GM18909 (cell line): ENCODE data around the gene DCHS2.

Experiments
- ATAC-seq: cut with Tn5 transposase; IDR thresholded peaks from one replicate; pipeline ENCODE4 v1.9.1; 2021; ENCODE audit warnings: mild to moderate bottlenecking; ENCODE audit not compliant: unreplicated experiment, poor library complexity

DCHS2 gene

DNA sequence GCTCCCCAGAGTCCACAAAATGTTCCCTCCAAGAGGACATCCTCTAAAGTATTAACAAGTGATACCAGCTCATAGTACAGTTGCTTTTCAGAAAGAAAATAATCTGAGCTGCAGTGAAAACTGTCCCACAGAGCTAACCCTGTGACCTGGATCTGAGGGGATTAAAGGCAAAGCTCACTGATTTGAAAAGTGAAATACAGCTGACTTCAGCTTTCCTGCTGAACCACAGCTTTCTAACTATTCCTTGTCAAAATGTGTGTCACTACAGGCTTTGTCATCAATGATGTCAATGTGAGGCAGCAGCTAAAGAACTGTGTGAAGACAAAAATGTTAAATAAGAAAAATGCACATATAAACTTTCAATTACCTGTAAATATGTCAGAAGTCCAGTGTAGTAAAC, 36.9 kb downstream of the DCHS2 start:
- no peak for ATAC-seq

DNA sequence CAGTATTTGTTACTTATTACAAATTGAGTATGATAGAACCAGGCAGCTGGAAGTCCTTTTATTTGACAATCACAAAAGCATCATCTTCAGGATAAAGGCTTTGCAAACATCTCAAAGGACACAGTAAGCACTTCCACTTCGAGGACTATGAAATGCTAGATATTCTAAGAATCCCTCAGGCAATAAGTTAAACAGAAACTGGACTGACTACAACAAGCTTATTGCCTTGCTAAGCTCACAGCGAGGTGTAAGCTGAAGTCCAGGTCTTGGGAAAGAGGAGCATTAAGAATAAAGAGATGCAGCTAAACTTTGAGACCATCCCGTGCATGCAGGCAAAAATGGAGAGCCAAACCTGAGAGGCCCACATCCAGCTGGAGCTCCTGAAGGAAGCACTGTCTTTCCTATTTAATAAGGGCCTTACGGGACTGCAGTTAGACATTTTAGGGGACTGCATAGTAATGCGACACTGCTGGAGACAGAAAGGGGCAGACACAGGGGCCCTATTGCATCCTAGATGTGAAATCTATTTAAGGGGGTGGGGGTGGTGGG, 38.7 kb downstream of the DCHS2 start:
- ATAC-seq: no peak

DNA sequence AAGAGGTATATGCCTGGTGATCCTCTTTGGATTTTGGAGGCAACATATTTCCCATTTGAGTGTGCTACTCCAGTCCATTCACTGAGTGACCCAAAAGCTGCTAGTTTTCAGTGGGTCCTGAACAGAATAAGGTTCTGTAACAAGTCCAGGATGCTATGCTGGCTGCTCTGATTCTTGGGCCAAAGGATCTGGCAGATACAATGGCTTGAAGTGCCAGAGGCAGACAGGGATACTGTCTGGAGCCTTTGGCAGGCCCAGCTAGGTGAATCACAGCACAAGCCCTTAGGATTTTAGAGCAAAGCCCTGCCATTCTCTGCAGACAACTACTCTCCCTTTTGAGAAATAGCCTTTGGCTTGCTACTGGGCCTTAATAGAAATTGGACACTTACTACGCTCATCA, 40.6 kb downstream of the DCHS2 start:
- ATAC-seq: no peak

DNA sequence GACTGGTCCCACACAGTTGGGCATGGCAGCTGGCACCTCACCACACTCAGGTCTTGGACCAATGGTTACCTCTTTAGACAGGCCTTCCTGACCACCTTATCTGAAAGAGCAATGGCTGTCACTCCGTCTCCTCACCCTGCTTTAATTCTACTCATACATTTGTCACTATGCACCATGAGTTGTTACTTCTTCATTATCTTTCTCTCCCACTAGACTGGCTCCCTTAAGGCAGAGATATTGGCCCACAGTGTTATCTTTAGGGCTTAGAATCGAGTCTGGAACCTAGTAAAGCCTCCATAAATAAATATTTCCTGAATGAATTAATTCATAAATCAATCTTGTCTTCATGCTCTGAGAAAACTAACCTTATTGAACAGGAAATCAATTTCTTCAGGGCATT, 46.6 kb downstream of the DCHS2 start:
- ATAC-seq: no peak

DNA sequence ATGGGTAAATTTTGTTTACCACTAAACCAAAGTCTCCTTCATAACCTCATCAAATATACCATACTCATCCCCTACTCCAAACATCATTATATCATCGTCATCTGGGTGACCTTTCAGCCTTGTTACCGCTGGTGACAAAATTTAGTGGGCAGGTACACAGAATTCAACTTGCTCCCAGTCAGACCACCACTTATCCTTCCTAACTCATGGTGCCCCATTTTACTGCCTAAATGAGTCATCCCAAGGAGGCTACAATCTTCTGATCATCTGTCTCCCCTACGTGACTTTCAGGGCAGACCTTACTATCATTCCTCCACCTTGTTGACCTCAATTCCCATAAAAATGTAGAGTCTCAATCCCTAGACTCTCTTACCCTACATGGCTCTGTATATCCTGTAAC, 49.6 kb downstream of the DCHS2 start:
- ATAC-seq: no peak

DNA sequence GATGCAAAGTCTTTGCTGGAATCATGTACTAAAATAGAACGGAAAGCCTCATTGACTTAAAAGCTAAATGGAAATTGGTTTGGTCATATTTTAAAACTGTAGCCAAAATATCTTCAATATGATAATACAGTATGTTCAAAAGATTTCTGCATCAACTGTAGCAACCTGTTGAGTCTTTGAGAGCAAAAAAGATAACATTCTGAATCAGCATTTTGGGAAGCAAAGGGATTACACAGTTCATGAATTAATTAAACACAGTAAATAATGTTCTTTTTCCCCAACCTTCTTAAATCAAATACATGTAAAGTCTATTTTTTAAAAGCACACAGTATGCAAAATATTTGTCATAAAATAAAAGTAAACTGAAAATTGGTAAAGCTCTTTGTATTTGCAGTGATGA, 50.5 kb downstream of the DCHS2 start:
- ATAC-seq: no peak

DNA sequence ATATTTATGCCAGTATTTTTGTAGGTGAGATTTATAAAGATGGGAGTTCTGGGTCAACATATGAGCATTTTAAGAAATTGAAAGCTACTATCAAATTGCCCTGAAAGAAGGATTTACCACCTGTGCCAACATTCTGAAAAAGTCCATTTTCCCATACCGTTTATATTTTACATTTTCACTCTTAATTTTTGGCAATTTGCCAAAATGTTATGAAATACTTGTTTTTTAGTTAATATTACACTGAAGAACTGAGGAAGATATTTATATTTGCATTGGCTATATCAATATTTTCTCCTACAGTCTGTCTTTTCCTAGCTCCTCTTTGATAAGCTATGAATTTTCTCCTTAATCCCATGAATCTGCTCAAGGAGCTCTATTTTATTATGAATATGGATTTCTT, 52.4 kb downstream of the DCHS2 start:
- no peak for ATAC-seq

DNA sequence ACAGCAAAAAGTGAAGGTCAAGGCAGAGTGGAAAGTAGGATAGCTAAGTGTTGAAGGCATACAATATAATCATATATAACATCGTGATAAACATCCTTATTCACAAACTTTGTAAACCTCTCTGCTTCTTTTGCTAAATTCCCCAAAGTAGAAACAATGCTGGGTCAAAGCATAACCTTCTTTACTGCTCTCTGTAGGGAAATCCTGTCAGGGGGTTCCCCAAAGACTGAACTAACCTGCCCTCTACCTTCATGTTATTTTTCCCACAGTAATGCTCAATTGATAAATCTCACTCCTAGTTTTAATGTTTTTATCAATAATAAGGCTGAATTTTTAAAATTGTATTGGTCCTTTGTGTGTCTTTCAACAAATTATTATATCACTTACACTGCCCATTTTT, 55.7 kb downstream of the DCHS2 start:
- no peak for ATAC-seq

DNA sequence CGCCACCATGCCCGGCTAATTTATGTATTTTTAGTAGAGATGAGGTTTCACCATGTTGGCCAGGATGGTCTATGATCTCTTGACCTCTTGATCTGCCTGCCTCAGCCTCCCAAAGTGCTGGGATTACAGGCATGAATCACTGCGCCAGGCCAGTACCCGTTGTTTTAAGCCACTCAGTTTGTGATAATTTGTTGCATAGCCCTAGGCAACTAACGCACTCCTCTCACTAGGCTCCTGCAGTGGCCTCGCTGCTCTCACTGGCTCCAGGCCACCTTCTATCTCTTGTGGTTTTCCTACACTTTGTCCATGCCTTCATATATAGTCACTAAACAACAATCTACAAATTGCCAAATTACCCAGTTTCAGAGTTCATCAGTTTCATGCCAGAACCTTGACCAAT, 58.1 kb downstream of the DCHS2 start:
- ATAC-seq: no peak

DNA sequence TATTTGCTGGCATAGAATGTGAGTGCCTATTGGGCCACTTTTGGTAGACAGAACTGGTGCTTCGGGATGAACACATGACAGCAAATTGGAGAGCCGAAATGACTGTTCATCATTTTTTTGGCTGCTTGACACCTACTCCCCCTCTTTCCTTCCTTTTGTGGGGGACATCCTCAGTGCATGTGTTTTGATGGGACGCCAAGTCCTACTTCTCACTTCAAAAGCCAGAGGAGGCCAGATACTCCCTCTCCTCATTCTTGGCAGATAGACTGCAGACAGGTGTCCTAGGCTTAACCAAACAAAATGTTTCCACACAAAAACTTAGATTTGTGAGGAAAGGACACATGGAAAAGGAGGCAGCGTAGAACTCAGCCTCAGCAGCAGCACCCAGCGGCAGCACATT, 62.4 kb downstream of the DCHS2 start:
- no peak for ATAC-seq

DNA sequence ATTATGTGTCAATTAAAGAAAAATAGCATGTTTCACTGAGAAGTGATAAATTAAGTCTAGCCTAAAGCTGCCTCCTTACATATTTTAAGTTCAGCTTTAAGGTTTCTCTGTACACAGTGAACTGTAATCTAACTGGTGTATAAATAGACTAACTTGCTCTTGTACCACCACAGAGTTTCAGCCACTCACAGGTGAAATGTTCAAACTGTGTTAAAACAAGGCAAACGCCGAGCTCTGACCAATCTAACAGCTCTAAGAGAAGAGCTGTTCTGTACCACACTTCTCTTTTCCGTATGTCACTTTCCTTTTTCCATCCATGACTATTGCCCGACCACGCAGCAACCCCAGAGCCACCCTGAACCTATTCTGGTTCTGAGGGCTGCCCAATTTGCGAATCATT, 64.5 kb downstream of the DCHS2 start:
- ATAC-seq: no peak

DNA sequence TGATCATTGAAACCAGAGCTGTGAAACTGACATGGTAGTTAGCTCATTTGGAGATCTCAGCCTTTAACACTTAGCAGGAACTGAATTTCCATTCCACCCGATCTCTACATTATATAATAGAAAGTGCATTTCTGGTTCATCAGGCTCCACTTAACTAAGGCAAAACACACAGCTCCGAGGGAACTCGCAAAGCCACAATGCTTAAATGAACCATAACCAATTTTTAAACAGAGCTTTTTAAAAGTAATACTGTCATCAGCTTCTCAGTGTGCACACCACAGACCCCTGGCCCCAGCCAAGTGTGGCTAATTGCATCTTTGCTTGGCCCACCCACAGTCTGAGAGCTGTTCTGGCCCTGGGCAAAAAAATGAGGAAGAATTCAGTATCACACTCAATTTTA, 66.1 kb downstream of the DCHS2 start:
- no peak for ATAC-seq

DNA sequence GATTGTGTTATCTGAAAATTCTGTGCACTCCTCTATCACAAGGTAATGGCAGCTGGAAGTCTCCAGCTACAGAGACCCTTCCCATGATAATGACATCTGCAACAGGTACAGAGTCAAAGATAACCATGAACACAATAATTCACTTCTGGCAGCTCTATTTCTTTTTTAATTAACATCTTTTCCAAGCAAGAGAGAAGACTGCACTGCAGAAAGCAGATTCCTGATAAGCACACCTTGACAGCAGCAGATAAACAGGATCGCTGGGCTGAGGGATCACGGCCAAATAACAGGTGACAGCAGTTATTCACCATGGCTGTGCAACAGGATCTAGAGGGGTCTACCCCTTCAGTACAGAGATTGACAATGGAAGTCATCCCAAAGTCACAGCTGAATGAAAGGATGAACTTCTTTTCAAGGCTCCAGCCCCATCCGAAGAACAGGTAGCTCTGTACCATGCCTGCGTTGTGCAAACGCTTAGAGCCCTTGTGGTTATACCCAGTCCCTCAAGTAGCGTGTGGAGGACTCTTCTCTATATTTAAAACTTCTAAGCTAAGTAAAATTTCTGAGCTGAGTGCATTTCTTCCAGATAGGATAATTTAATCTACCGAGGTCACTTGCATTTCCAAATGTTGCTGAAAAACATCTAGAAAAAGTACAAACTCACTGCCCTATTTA, 66.7 kb downstream of the DCHS2 start:
- no peak for ATAC-seq

DNA sequence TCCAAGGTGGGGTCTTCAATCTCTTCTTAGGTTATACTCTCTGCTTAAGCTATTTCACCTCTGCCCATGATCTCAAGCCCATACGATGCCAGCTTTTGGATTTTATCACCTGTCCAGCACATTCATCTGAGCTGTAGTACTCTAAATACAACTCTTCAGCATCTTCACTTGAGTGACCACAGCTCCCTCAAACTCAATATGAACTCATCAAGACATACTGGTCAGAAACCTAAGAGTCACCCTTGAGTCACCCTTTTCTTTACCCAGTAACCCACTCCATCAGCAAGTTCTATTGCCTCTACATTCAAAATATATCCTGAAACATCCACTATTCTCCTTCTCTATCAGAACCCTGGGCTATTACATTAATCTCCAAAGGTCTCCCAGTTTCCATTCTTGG, 69.4 kb downstream of the DCHS2 start:
- ATAC-seq: peak; percentile 49

DNA sequence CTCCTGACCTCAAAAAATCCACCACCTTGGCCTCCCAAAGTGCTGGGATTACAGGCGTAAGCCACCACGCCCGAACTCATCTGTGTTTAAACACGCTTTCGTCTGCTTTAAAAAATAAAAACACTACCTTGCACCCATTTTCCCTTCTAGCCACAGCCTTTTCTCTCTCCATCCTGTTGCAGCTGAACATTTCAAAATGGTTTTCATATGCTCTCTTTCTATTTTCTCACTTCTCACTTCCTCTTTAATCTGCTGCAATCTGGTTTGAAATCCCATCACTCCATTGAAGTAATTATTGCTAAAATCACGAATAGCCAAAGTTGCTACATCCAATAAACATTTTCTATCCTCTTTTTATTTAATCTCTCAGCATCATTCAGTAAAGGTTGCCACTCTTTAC, 70.0 kb downstream of the DCHS2 start:
- ATAC-seq: peak; percentile 52

DNA sequence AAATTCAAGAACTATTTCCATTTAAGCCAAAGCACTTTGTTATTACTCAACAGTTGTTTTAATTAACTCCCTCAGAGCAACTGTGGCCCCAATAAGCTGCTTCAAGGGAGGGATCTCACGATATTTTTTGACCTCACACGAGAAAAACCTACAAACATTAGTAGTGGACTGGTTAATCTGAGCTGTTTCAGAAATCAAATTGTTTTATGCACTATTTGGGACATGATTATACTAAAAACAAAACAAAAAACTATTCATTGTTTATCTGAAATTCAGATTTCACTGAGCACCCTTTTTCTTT, 74.3 kb downstream of the DCHS2 start:
- ATAC-seq: peak; percentile 1

DNA sequence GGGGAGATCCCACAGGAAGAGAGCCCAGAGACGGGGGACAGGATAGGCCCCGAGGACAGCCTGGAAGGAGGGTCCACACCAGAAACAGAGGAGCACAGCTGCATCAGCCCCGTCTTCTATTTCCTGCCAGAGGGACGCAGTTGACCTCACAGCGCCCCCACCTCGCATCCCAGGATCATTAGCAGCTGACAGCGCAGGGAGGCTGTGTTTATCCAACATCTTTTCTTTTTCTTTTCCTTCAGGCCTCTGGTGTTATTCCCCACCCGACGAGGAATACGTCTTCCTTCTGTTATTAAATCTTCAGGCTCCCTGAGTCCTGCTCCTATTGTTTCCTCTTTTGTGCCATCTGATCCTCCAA, 75.4 kb downstream of the DCHS2 start:
- ATAC-seq: peak; percentile 57

DNA sequence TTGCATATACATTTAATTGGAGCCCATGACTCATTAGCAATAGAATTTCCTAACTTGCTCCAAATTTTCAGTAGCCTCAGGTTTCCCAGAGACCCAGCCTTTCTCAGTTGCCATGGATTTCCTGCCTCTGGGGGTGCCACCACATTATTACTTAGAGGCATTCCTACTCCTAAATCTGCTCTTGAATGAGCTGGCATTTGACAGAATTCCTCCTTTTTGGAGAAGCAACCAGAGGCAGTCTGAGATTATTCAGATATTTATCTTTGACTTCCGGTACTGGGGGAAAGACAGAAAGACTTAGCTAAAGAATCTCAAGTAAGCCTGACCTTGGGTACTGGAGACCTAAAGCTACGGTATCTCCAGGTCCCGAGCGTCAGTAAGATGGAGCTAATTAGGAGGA, 76.3 kb downstream of the DCHS2 start:
- ATAC-seq: no peak

DNA sequence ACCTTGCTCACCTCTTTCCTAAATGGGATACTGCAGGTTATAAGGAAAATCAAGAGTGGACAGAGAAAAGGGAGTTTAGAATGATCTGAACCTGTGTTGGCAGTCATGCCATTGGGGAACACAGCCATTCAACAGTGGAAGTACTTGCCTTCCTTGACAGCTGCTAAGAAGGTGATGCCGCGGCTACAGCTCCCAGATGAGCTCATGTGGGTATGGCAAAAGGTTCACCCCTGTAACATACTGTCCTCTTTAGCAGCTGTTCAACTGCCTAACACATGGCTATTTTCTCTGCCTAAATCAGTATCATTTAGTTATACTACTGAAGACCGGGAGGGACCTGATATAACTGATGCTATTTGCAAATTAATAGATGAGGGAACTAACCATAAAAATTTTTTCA, 76.8 kb downstream of the DCHS2 start:
- ATAC-seq: no peak

DNA sequence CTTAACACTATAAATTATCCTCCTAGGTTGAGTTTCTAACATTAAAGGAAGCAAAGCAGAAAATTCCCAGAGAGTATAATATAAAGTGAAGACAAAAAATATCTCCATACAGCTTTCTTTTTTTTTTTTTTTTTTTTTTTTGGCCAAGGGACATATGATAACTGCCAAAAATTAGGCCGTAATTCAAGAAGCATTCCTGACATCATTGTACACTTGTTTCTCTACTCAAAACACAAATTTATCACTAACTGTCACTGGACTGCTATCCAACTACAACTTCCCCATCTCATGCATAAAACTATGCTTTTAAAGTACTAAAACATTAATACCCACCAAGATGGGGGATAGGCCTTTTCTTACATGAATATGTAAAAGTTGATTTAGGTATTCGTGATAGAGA, 77.2 kb downstream of the DCHS2 start:
- no peak for ATAC-seq

DNA sequence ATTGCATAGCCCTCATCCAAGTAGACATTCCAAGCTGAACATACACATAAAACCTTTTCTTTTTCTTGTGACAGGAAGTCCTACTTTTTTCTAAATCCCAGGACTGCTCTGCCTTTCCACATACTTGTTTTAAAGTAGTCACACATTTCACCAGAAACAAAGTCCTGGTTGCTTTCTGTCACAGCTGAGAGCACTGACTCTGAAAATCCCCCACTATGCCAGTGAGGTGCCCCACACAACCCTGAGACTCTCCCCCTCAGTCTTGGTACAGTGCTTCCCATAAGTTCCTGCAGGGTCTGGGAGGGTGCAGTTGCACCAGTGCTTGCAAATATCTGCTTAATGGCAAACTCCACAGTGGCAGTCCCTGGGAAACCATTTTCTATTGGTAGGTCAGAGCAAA, 84.2 kb downstream of the DCHS2 start:
- no peak for ATAC-seq

DNA sequence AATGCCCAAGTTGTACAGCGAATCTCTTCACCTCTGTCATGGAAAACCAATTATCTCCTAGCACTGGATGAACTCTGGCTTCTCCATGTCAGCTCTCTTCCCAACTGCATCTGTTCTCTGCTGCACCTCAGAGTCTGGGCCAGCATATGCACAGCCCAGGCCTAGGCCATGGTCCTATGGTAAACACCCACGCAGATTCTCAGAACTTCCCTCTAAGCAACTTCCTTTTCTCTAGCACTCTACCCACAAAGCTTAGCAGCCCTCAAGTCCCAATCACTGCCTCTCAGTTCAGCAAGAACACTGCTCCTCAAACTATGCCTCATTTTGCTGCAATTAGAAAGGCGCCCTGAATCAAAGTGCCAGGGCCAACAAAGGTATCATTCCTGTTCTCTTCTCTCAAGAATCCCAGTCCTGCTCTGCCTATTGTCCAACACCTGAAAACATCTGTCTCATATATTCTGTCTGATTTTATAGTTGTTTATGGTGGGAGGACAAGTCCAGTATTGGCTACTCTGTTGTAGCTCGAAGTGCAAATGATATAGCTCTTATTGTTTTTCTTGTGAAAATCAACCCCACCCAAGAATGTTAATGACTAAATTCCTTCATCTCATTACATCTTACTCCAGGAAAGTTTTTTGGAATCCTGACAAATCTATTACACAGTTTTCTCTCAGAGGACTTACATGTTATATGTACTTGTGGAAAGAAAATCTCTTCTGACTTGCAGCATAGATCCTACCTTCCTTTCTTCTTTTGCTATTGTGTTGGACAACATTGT, 85.4 kb downstream of the DCHS2 start:
- ATAC-seq: peak; percentile 93
